ENCODE data around the gene PLA2G4B. TPM values are rescaled to one million over a fixed set of nuclear protein-coding genes. Genes with fewer than 3 reads are reported as not detected.
A peak's percentile ranks its signal among the peaks of the same experiment; 100 is the strongest.
"Not testable (repeated sequence)": the region's sequence is repeated elsewhere in the genome, so short reads cannot be mapped to it uniquely, and the experiment has no call there.

The PLA2G4B gene
- total RNA-seq, 1 donor from 2014 or later = 0.26 TPM

- DNase-seq (ENCODE audit: low read depth, low spot score) = no peak
Observed at GRCh38 chr15:41827290-41827879, 11.3 kb upstream of the PLA2G4B start.

GRCh38 chr15:41827880-41828806 is 10.5 kb upstream of the PLA2G4B start, which contains the start of gene JMJD7:
Gene JMJD7, plus strand, starts transcription at chr15:41828092. Its CDS starts 33 bp downstream, at chr15:41828125.
- peak; percentile 62 for DNase-seq (ENCODE audit: low read depth, low spot score)

GRCh38 chr15:41828807-41829141 is 9.9 kb upstream of the PLA2G4B start:
- no peak for DNase-seq (ENCODE audit: low read depth, low spot score)

GRCh38 chr15:41829959-41830646 is 8.5 kb upstream of the PLA2G4B start:
- no peak for DNase-seq (ENCODE audit: low read depth, low spot score)

- DNase-seq (ENCODE audit: low read depth, low spot score) = not testable (repeated sequence)
Observed at GRCh38 chr15:41831291-41831690, 7.4 kb upstream of the PLA2G4B start.

GRCh38 chr15:41832208-41832607 is 6.4 kb upstream of the PLA2G4B start:
- DNase-seq (ENCODE audit: low read depth, low spot score) = no peak

- DNase-seq (ENCODE audit: low read depth, low spot score) = no peak
Observed at GRCh38 chr15:41832875-41833274, 5.8 kb upstream of the PLA2G4B start.

GRCh38 chr15:41834096-41834495 is 4.6 kb upstream of the PLA2G4B start:
- DNase-seq (ENCODE audit: low read depth, low spot score) = no peak

GRCh38 chr15:41836073-41836472 is 2.6 kb upstream of the PLA2G4B start:
- DNase-seq (ENCODE audit: low read depth, low spot score) = no peak

- DNase-seq (ENCODE audit: low read depth, low spot score) = no peak
Observed at GRCh38 chr15:41836713-41837454, 1.8 kb upstream of the PLA2G4B start.

GRCh38 chr15:41839781-41840491 is 1.3 kb downstream of the PLA2G4B start:
- DNase-seq (ENCODE audit: low read depth, low spot score) = no peak

GRCh38 chr15:41840673-41841072 is 2.0 kb downstream of the PLA2G4B start:
- DNase-seq (ENCODE audit: low read depth, low spot score) = no peak

GRCh38 chr15:41841131-41841530 is 2.5 kb downstream of the PLA2G4B start:
- no peak for DNase-seq (ENCODE audit: low read depth, low spot score)

GRCh38 chr15:41842229-41842628 is 3.6 kb downstream of the PLA2G4B start:
- DNase-seq (ENCODE audit: low read depth, low spot score) = no peak

GRCh38 chr15:41843571-41843970 is 4.9 kb downstream of the PLA2G4B start:
- no peak for DNase-seq (ENCODE audit: low read depth, low spot score)

- no peak for DNase-seq (ENCODE audit: low read depth, low spot score)
Observed at GRCh38 chr15:41844814-41845213, 6.2 kb downstream of the PLA2G4B start.

GRCh38 chr15:41847206-41847605 is 8.6 kb downstream of the PLA2G4B start:
- no peak for DNase-seq (ENCODE audit: low read depth, low spot score)

GRCh38 chr15:41847981-41848380 is 9.3 kb downstream of the PLA2G4B start:
- no peak for DNase-seq (ENCODE audit: low read depth, low spot score)

GRCh38 chr15:41848631-41849030 is 10.0 kb downstream of the PLA2G4B start:
- DNase-seq (ENCODE audit: low read depth, low spot score) = no peak

GRCh38 chr15:41849204-41849603 is 10.6 kb downstream of the PLA2G4B start:
- DNase-seq (ENCODE audit: low read depth, low spot score) = no peak

GRCh38 chr15:41849861-41850260 is 11.2 kb downstream of the PLA2G4B start:
- DNase-seq (ENCODE audit: low read depth, low spot score) = no peak
